Measurements from ENCODE around the gene ZCCHC4. TPM values are rescaled to one million over a fixed set of nuclear protein-coding genes. Genes with fewer than 3 reads are reported as not detected.
A peak's percentile ranks its signal among the peaks of the same experiment; 100 is the strongest.

Gene ZCCHC4
- polyA plus RNA-seq, 1 of the 3 experiments (the other 2 are of a cell fraction) = 4.8 TPM

- Histone ChIP-seq H4K20me1 (ENCODE audit: insufficient read depth) (no peaks in the 10 kb centered on the region), H3K9ac (no peak overlapping the region), H3F3A (replicated peaks; ENCODE audit: insufficient read depth) (no peaks in the 10 kb centered on the region), H3K4me2 (no peak overlapping the region), H3K9me3 (no peaks in the 10 kb centered on the region), H3K79me2 (ENCODE audit: insufficient read depth) (no peaks in the 10 kb centered on the region), H3K36me3 (replicated peaks in 1 of 2; ENCODE audit: control insufficient read depth in 1 of 2, insufficient read depth in 2 of 2, low read length in 1 of 2) (peaks cover 0 to 2% of the 10 kb centered on the region in 2 experiments), H3K27ac (ENCODE audit: low read depth in 2 of 2, low read length in 1 of 2) (no peak overlapping the region), H3K4me3 (ENCODE audit: low read depth in 2 of 2, low read length in 1 of 2) (no peak overlapping the region), H2AFZ (ENCODE audit: low read depth) (no peak overlapping the region), H3K4me1 (ENCODE audit: control insufficient read depth in 1 of 2, insufficient read depth in 2 of 2, low read depth in 1 of 2, low read length in 1 of 2) (no peaks in the 10 kb centered on the region), H3K9me2 (no peaks in the 10 kb centered on the region), H3K27me3 (ENCODE audit: insufficient read depth) (no peaks in the 10 kb centered on the region)
- ChIA-PET POLR2A (no interaction called here), CTCF (interaction anchor here (0.9 to 4.5 kb wide), 4 partner anchors 8 to 46 kb away, joined by 3 to 35 read pairs (median 8); partner anchors contain the start of gene ZCCHC4)
- DNase-seq = no peak
- no peak for TF ChIP-seq MEF2A (IDR thresholded peaks at IDR 0.05; ENCODE audit: borderline replicate concordance, low read depth)
- TF ChIP-seq RCOR1 (IDR thresholded peaks at IDR 0.05; ENCODE audit: low read length) = no peak
- no peak for TF ChIP-seq ELF1 (IDR thresholded peaks at IDR 0.05)
- TF ChIP-seq MAX (IDR thresholded peaks at IDR 0.05; ENCODE audit: low read depth) = no peak
- TF ChIP-seq EP300 (IDR thresholded peaks at IDR 0.05; ENCODE audit: borderline replicate concordance in 1 of 2, low read depth in 1 of 2, low read length in 1 of 2) = no peak
- WGBS (ENCODE audit: low lambda C conversion rate) = 99% methylated on average over 11 of the region's 14 CpGs
Observed at GRCh38 chr4:25358515-25359275, 46.1 kb downstream of the ZCCHC4 start.

DNA sequence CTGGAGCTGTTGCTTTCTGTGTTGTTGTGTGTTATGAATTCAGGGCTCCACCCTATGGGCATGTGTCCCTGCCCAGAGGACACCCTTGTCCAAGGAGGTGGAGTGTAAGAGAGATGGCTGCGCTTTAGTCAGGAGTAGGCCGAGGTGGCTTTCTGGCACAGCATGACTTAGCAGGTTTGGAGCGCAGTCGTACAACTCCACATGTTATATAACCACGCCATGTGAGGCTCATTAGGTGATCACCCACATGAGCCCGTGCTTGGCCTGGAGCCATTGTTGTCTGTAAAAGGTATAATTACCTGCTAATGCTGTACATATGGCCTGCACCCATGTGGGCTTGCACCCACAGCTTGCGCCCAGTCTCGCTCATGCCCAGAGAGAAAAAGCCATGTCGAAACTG lies 48.7 kb downstream of the ZCCHC4 start:
- H3K9me3 ChIP-seq = no peaks in the 10 kb centered on the region
- no peak overlapping the region for H3K9ac ChIP-seq
- H3K36me3 ChIP-seq (replicated peaks in 1 of 2; ENCODE audit: control insufficient read depth in 1 of 2, insufficient read depth in 2 of 2, low read length in 1 of 2) = peaks cover 9 to 10% of the 10 kb centered on the region in 2 experiments
- H2AFZ ChIP-seq (ENCODE audit: low read depth) = no peak overlapping the region
- DNase-seq = no peak
- no peak overlapping the region for H3K27ac ChIP-seq (ENCODE audit: low read depth in 2 of 2, low read length in 1 of 2)
- POLR2A ChIA-PET = no interaction called here
- H3K27me3 ChIP-seq (ENCODE audit: insufficient read depth) = no peaks in the 10 kb centered on the region
- H3K4me2 ChIP-seq = no peak overlapping the region
- TF ChIP-seq RFX5 (IDR thresholded peaks at IDR 0.05; ENCODE audit: low read length) = no peak
- H3K4me1 ChIP-seq (ENCODE audit: control insufficient read depth in 1 of 2, insufficient read depth in 2 of 2, low read depth in 1 of 2, low read length in 1 of 2) = no peaks in the 10 kb centered on the region
- no peaks in the 10 kb centered on the region for H3F3A ChIP-seq (replicated peaks; ENCODE audit: insufficient read depth)
- no peaks in the 10 kb centered on the region for H3K9me2 ChIP-seq
- WGBS (ENCODE audit: low lambda C conversion rate) = 92% methylated on average over 9 of the region's 9 CpGs
- H3K4me3 ChIP-seq (ENCODE audit: low read depth in 2 of 2, low read length in 1 of 2) = no peak overlapping the region
- CTCF ChIA-PET = interaction anchor here (0.6 to 1.3 kb wide), 2 partner anchors 49 to 381 kb away, joined by 3 to 4 read pairs; partner anchors contain the start of gene ZCCHC4
- no peaks in the 10 kb centered on the region for H3K79me2 ChIP-seq (ENCODE audit: insufficient read depth)
- H4K20me1 ChIP-seq (ENCODE audit: insufficient read depth) = no peaks in the 10 kb centered on the region

GRCh38 chr4:25367004-25367621 lies 54.5 kb downstream of the ZCCHC4 start:
- Histone ChIP-seq H3K4me2 (no peak overlapping the region), H3K9ac (no peak overlapping the region), H3K4me1 (ENCODE audit: control insufficient read depth in 1 of 2, insufficient read depth in 2 of 2, low read depth in 1 of 2, low read length in 1 of 2) (no peaks in the 10 kb centered on the region), H3K9me3 (no peaks in the 10 kb centered on the region), H3K9me2 (no peaks in the 10 kb centered on the region), H3K27ac (ENCODE audit: low read depth in 2 of 2, low read length in 1 of 2) (no peak overlapping the region), H2AFZ (ENCODE audit: low read depth) (no peak overlapping the region), H3F3A (replicated peaks; ENCODE audit: insufficient read depth) (no peaks in the 10 kb centered on the region), H3K4me3 (ENCODE audit: low read depth in 2 of 2, low read length in 1 of 2) (no peak overlapping the region; a peak in 1 of 4 replicates), H3K79me2 (ENCODE audit: insufficient read depth) (no peaks in the 10 kb centered on the region), H3K36me3 (replicated peaks in 1 of 2; ENCODE audit: control insufficient read depth in 1 of 2, insufficient read depth in 2 of 2, low read length in 1 of 2) (peaks cover 9 to 15% of the 10 kb centered on the region in 2 experiments), H4K20me1 (ENCODE audit: insufficient read depth) (no peaks in the 10 kb centered on the region), H3K27me3 (ENCODE audit: insufficient read depth) (no peaks in the 10 kb centered on the region)
- WGBS (ENCODE audit: low lambda C conversion rate) = 66% methylated on average over 2 of the region's 2 CpGs
- DNase-seq = peak; percentile 19
- TF ChIP-seq SIN3A (IDR thresholded peaks at IDR 0.05; ENCODE audit: borderline replicate concordance, low read depth, low read length) (no peak), CTCF (IDR thresholded peaks at IDR 0.05) (peak; percentile 91), SMC3 (IDR thresholded peaks at IDR 0.05; ENCODE audit: low read depth, low read length) (peak; percentile 26), RAD21 (IDR thresholded peaks at IDR 0.05; ENCODE audit: low read length) (peak; percentile 75)
- POLR2A ChIA-PET = no interaction called here
- CTCF ChIA-PET = interaction anchor here (0.6 to 4.5 kb wide), 26 partner anchors 9 to 1804 kb away, joined by 3 to 40 read pairs (median 6); partner anchors contain the start of genes ANAPC4 and ZCCHC4
